Thoracic aorta (tissue), 2 donors: Measurements from ENCODE around the gene DYDC1. TPM values are rescaled to one million over a fixed set of nuclear protein-coding genes. Genes with fewer than 3 reads are reported as not detected.
A peak's percentile ranks its signal among the peaks of the same experiment; 100 is the strongest.

Experiments used
- ATAC-seq: fragments of 150-250 bp; one replicate; pipeline ENCODE4 v1.8.0; 2017; ENCODE audit warnings: low read depth; ENCODE audit not compliant: insufficient number of reproducible peaks, low FRiP score
- DNase-seq: peaks from one replicate; pipeline ENCODE4 v3.0.0-alpha.2; 2020; ENCODE audit warnings: low spot score
- H3K27ac ChIP-seq, 2 donors: fragments of 200-600 bp; sonication (generic); 1 replicate in 1 of 2; 2 replicates in 1 of 2; pipeline ENCODE4 v1.5.1; 2016; ENCODE audit warnings: mild to moderate bottlenecking in 2 of 2, moderate library complexity in 2 of 2
- H3K27me3 ChIP-seq: fragments of 200-600 bp; sonication (generic); replicated peaks from 2 replicates; pipeline ENCODE4 v1.6.0; 2016; ENCODE audit warnings: mild to moderate bottlenecking; ENCODE audit not compliant: insufficient read depth
- H3K36me3 ChIP-seq: fragments of 200-600 bp; sonication (generic); one replicate; pipeline ENCODE4 v1.5.1; 2016
- H3K4me1 ChIP-seq, 2 donors: fragments of 200-600 bp; sonication (generic); 1 replicate in 1 of 2; 2 replicates in 1 of 2; pipeline versions ENCODE4 v1.5.1 to v1.6.0; 2016; ENCODE audit warnings: low read depth in 2 of 2, mild to moderate bottlenecking in 1 of 2; ENCODE audit not compliant: control insufficient read depth in 1 of 2
- H3K4me3 ChIP-seq: fragments of 200-600 bp; sonication (generic); 2 replicates; pipeline ENCODE4 v1.5.1; 2016; ENCODE audit warnings: mild to moderate bottlenecking
- H3K9me3 ChIP-seq: fragments of 200-600 bp; sonication (generic); 2 replicates; pipeline ENCODE4 v1.5.1; 2016
- CTCF ChIP-seq: fragments of 200-600 bp; sonication (generic); IDR thresholded peaks from one replicate; pipeline ENCODE4 v1.5.1; 2019; ENCODE audit warnings: antibody characterized with exemption
- total RNA-seq, 2 donors: library from RNA; depleted of rRNA; stranded (reverse); fragments of >200 nt; gene quantifications; one replicate each; pipeline versions ENCODE4 v1.1.0 to v1.2.3, GENCODE V29; 2016

DYDC1 gene
- not detected for total RNA-seq

GRCh38 chr10:80356563-80356988 is at the start of gene DYDC1, which contains the start of gene DYDC2:
Gene DYDC1 (minus strand): TSS chr10:80356755. CDS start chr10:80352601, 4,154 bp downstream.
Gene DYDC2 (plus strand): TSS chr10:80356781. CDS start chr10:80362444, 5,663 bp downstream.
- no peak for TF ChIP-seq CTCF
- no peak within 1 kb of the TSS for H3K27ac ChIP-seq
- no peaks in the 10 kb centered on the region for H3K36me3 ChIP-seq
- DNase-seq (no peak), ATAC-seq (no peak)
- no peaks in the 10 kb centered on the region for H3K9me3 ChIP-seq
- no peaks in the 10 kb centered on the region for H3K27me3 ChIP-seq
- peaks cover 0 to 4% of the 10 kb centered on the region in 2 donors for H3K4me1 ChIP-seq
- H3K4me3 ChIP-seq, result peak within 1 kb of the TSS; percentile 70

- H3K4me1 ChIP-seq, result peaks cover 6 to 25% of the 10 kb centered on the region in 2 donors
- H3K4me3 ChIP-seq, result no peak overlapping the region
- DNase-seq (no peak), ATAC-seq (no peak)
- H3K27ac ChIP-seq, result no peak overlapping the region
- no peak for TF ChIP-seq CTCF
- H3K27me3 ChIP-seq, result no peaks in the 10 kb centered on the region
- H3K36me3 ChIP-seq, result no peaks in the 10 kb centered on the region
- H3K9me3 ChIP-seq, result no peaks in the 10 kb centered on the region
Observed at GRCh38 chr10:80406204-80406603, 49.6 kb upstream of the DYDC1 start.

GRCh38 chr10:80405626-80406025 is 49.1 kb upstream of the DYDC1 start:
- H3K4me1 ChIP-seq, result peaks cover under 1 to 20% of the 10 kb centered on the region in 2 donors
- ATAC-seq, result no peak

GRCh38 chr10:80405035-80405434 is 48.5 kb upstream of the DYDC1 start:
- Histone ChIP-seq H3K4me3 (no peak overlapping the region), H3K27me3 (no peaks in the 10 kb centered on the region), H3K4me1 (peaks cover 0 to 14% of the 10 kb centered on the region in 2 donors), H3K27ac (no peak overlapping the region), H3K9me3 (no peaks in the 10 kb centered on the region), H3K36me3 (no peaks in the 10 kb centered on the region)
- ATAC-seq, result no peak
- DNase-seq, result no peak
- TF ChIP-seq CTCF, result no peak

More at GRCh38 chr10:80405626-80406025, 49.1 kb upstream of the DYDC1 start:
- no peak for DNase-seq
- Histone ChIP-seq H3K4me3 (no peak overlapping the region), H3K36me3 (no peaks in the 10 kb centered on the region), H3K9me3 (no peaks in the 10 kb centered on the region), H3K27ac (no peak overlapping the region), H3K27me3 (no peaks in the 10 kb centered on the region)
- TF ChIP-seq CTCF, result no peak

GRCh38 chr10:80400136-80400804 is 43.7 kb upstream of the DYDC1 start:
- Histone ChIP-seq H3K4me3 (no peak overlapping the region), H3K4me1 (no peaks in the 10 kb centered on the region), H3K9me3 (no peaks in the 10 kb centered on the region), H3K27me3 (no peaks in the 10 kb centered on the region), H3K36me3 (no peaks in the 10 kb centered on the region), H3K27ac (no peak overlapping the region)
- DNase-seq (no peak), ATAC-seq (no peak)
- TF ChIP-seq CTCF, result no peak
